ENCODE measurements around the gene SMIM10L2A.

SMIM10L2A gene

GRCh38 chrX:135433531-135434257 lies 11.9 kb downstream of the SMIM10L2A start:
- H3K4me1 ChIP-seq (ENCODE audit: low read depth, poor library complexity, severe bottlenecking): no peaks in the 10 kb centered on the region
- TF ChIP-seq, protein P1, sequence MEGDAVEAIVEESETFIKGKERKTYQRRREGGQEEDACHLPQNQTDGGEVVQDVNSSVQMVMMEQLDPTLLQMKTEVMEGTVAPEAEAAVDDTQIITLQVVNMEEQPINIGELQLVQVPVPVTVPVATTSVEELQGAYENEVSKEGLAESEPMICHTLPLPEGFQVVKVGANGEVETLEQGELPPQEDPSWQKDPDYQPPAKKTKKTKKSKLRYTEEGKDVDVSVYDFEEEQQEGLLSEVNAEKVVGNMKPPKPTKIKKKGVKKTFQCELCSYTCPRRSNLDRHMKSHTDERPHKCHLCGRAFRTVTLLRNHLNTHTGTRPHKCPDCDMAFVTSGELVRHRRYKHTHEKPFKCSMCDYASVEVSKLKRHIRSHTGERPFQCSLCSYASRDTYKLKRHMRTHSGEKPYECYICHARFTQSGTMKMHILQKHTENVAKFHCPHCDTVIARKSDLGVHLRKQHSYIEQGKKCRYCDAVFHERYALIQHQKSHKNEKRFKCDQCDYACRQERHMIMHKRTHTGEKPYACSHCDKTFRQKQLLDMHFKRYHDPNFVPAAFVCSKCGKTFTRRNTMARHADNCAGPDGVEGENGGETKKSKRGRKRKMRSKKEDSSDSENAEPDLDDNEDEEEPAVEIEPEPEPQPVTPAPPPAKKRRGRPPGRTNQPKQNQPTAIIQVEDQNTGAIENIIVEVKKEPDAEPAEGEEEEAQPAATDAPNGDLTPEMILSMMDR (conservative IDR thresholded peaks at IDR 0.05; ENCODE audit: low read depth, low read length): no peak
- H3K36me3 ChIP-seq (ENCODE audit: insufficient read depth): no peaks in the 10 kb centered on the region
- no peak overlapping the region for H3K27ac ChIP-seq
- no peaks in the 10 kb centered on the region for H3K27me3 ChIP-seq (ENCODE audit: insufficient read depth, low read depth)
- H4K20me1 ChIP-seq (ENCODE audit: insufficient read depth): no peaks in the 10 kb centered on the region
- H3K4me3 ChIP-seq (IDR thresholded peaks at IDR 0.05; ENCODE audit: insufficient read depth, low read depth, low read length): no peak overlapping the region
- no peaks in the 10 kb centered on the region for H3K79me2 ChIP-seq (ENCODE audit: insufficient read depth, low read depth)
- H2AFZ ChIP-seq (ENCODE audit: low read depth): no peak overlapping the region
- no peak overlapping the region for H3K4me2 ChIP-seq
- no peak overlapping the region for H3K9ac ChIP-seq

DNA sequence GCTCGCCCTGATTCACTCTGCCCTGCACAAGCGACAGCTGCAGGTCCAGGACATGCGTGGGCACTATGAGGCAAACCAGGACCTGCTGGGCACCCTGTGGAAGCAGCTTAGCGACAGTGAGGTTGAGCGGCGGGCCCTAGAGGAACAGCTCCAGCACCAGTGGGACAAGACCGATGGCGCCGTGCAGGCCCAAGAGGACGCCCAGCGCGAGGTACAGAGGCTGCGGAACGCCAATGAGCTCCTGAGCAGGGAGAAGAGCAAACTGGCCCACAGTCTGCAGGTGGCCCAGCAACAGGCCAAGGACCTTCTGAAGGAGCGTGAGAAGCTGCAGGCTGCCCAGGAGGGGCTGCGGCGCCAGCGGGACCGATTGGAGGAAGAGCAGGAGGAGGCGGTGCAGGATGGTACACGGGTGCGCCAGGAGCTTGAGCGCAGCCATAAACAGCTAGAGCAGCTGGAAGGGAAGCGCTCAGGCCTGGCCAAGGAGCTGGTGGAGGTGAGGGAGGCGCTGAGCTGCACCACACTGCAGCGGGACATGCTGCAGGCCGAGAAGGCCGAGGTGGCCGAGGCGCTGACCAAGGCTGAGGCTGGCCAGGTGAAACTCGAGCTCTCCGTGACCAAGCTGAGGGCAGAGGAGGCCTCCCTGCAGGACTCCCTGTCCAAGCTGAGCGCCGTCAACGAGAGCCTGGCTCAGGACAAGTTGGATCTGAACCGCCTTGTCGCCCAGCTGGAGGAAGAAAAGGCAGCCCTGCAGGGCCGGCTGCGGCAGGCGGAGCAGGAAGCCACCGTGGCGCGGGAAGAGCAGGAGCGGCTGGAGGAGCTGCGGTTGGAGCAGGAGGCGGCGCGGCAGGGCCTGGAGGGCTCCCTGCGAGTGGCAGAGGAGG lies 12.8 kb downstream of the SMIM10L2A start:
- no peaks in the 10 kb centered on the region for H3K79me2 ChIP-seq (ENCODE audit: insufficient read depth, low read depth)
- no peak overlapping the region for H2AFZ ChIP-seq (ENCODE audit: low read depth)
- TF ChIP-seq, protein P1 (conservative IDR thresholded peaks at IDR 0.05; ENCODE audit: low read depth, low read length): no peak
- H4K20me1 ChIP-seq (ENCODE audit: insufficient read depth): no peaks in the 10 kb centered on the region
- no peaks in the 10 kb centered on the region for H3K4me1 ChIP-seq (ENCODE audit: low read depth, poor library complexity, severe bottlenecking)
- H3K9ac ChIP-seq: no peak overlapping the region
- no peaks in the 10 kb centered on the region for H3K36me3 ChIP-seq (ENCODE audit: insufficient read depth)
- H3K4me2 ChIP-seq: no peak overlapping the region
- no peak overlapping the region for H3K4me3 ChIP-seq (IDR thresholded peaks at IDR 0.05; ENCODE audit: insufficient read depth, low read depth, low read length)
- no peak overlapping the region for H3K27ac ChIP-seq
- H3K27me3 ChIP-seq (ENCODE audit: insufficient read depth, low read depth): no peaks in the 10 kb centered on the region

- Histone ChIP-seq H3K27ac (no peak overlapping the region), H3K36me3 (ENCODE audit: insufficient read depth) (no peaks in the 10 kb centered on the region), H3K79me2 (ENCODE audit: insufficient read depth, low read depth) (no peaks in the 10 kb centered on the region), H3K4me2 (no peak overlapping the region), H2AFZ (ENCODE audit: low read depth) (no peak overlapping the region), H3K27me3 (ENCODE audit: insufficient read depth, low read depth) (no peaks in the 10 kb centered on the region), H3K9ac (no peak overlapping the region), H4K20me1 (ENCODE audit: insufficient read depth) (no peaks in the 10 kb centered on the region), H3K4me3 (IDR thresholded peaks at IDR 0.05; ENCODE audit: insufficient read depth, low read depth, low read length) (no peak overlapping the region), H3K4me1 (ENCODE audit: low read depth, poor library complexity, severe bottlenecking) (no peaks in the 10 kb centered on the region)
- TF ChIP-seq, protein P1 (conservative IDR thresholded peaks at IDR 0.05; ENCODE audit: low read depth, low read length): no peak
Measured at GRCh38 chrX:135435139-135435922, 13.6 kb downstream of the SMIM10L2A start.

DNA sequence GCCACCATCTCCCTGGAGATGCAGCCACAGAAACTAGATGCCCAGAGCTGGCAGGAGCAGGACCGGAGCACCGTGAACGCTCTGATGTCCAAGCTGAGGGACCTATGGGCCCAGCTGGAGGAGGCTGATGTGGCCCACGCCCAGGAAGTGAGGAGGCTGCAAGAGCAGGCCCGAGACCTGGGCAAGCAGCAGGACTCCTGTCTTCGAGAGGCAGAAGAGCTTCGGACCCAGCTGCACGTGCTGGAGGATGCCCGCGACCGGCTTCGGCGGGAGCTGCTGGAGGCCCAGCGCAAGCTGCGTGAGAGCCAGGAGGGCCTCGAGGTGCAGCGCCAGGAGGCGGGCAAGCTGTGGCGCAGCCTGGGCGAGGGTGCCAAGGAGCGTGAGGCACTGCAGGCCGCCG lies 14.2 kb downstream of the SMIM10L2A start:
- H3K79me2 ChIP-seq (ENCODE audit: insufficient read depth, low read depth): no peaks in the 10 kb centered on the region

More for the DNA sequence above, 14.2 kb downstream of the SMIM10L2A start:
- Histone ChIP-seq H2AFZ (ENCODE audit: low read depth) (no peak overlapping the region), H3K9ac (no peak overlapping the region), H3K36me3 (ENCODE audit: insufficient read depth) (no peaks in the 10 kb centered on the region), H3K4me2 (no peak overlapping the region), H3K4me3 (IDR thresholded peaks at IDR 0.05; ENCODE audit: insufficient read depth, low read depth, low read length) (no peak overlapping the region), H3K27me3 (ENCODE audit: insufficient read depth, low read depth) (no peaks in the 10 kb centered on the region), H3K4me1 (ENCODE audit: low read depth, poor library complexity, severe bottlenecking) (no peaks in the 10 kb centered on the region), H3K27ac (no peak overlapping the region), H4K20me1 (ENCODE audit: insufficient read depth) (no peaks in the 10 kb centered on the region)
- TF ChIP-seq, protein P1 (conservative IDR thresholded peaks at IDR 0.05; ENCODE audit: low read depth, low read length): no peak

Data from KMS-11 (cell line).